PC-3 (cell line): Measurements from ENCODE around the gene WDSUB1. TPM values are rescaled to one million over a fixed set of nuclear protein-coding genes. Genes with fewer than 3 reads are reported as not detected.

Experiments used
- ATAC-seq: fragments of 200-7000 bp; cut with Tn5 transposase; 2 replicates; pipeline ENCODE4 v1.9.1; 2020; ENCODE audit warnings: mild to moderate bottlenecking, moderate library complexity
- BruUV-seq: library from RNA; stranded (reverse); fragments of 400-500 nt; replicated peaks from 2 replicates; lab custom pipeline; 2021; lab: Mats Ljungman, UMichigan
- CTCF ChIA-PET: fragments of 300-600 bp; sonication (Branson Sonifier 250); formaldehyde crosslinking; loops from one replicate; lab custom pipeline; 2022; ENCODE audit warnings: antibody characterized with exemption; lab: Charles Lee
- POLR2A ChIA-PET: fragments of 300-600 bp; sonication (Branson Sonifier 250); formaldehyde crosslinking; loops from one replicate; lab custom pipeline; 2022; ENCODE audit warnings: antibody characterized with exemption; ENCODE audit not compliant: unreplicated experiment; lab: Charles Lee
- DNase-seq: peaks from one replicate; pipeline ENCODE4 v3.0.0-alpha.2; 2015
- H2AFZ ChIP-seq: fragments of 300-600 bp; sonication (generic); 2 replicates; pipeline ENCODE4 v1.6.0; 2016; ENCODE audit warnings: antibody characterized with exemption, low read length
- H3F3A ChIP-seq: fragments of 300-600 bp; sonication (generic); one replicate; pipeline ENCODE4 v1.6.0; 2017; ENCODE audit warnings: antibody characterized with exemption, low read length, control low read depth, mild to moderate bottlenecking; ENCODE audit not compliant: unreplicated experiment
- H3K27ac ChIP-seq: fragments of 300-600 bp; sonication (generic); 2 replicates; pipeline ENCODE4 v1.5.1; 2016; ENCODE audit warnings: mild to moderate bottlenecking, low read length
- H3K27me3 ChIP-seq: fragments of 300-600 bp; sonication (generic); 2 replicates; pipeline ENCODE4 v1.6.1; 2016; ENCODE audit warnings: low read length, mixed read lengths
- H3K36me3 ChIP-seq: fragments of 300-600 bp; sonication (generic); 2 replicates; pipeline ENCODE4 v1.6.1; 2016; ENCODE audit warnings: low read depth, mixed run types, low read length, mixed read lengths
- H3K4me1 ChIP-seq: fragments of 300-600 bp; sonication (generic); 2 replicates; pipeline ENCODE4 v1.5.1; 2016; ENCODE audit warnings: low read length; ENCODE audit not compliant: insufficient read depth
- H3K4me2 ChIP-seq: fragments of 300-600 bp; sonication (generic); 2 replicates; pipeline ENCODE4 v1.6.0; 2016; ENCODE audit warnings: low read length
- H3K4me3 ChIP-seq: fragments of 300-600 bp; sonication (generic); 2 replicates; pipeline ENCODE4 v1.5.1; 2016; ENCODE audit warnings: mild to moderate bottlenecking, low read length, mixed read lengths
- H3K79me2 ChIP-seq: fragments of 300-600 bp; sonication (generic); 2 replicates; pipeline ENCODE4 v1.6.1; 2017; ENCODE audit warnings: low read length, mixed read lengths
- H3K9ac ChIP-seq: fragments of 300-600 bp; sonication (generic); 2 replicates; pipeline ENCODE4 v1.6.0; 2016; ENCODE audit warnings: mild to moderate bottlenecking, low read length
- H3K9me2 ChIP-seq: fragments of 300-600 bp; sonication (generic); replicated peaks from 2 replicates; pipeline ENCODE4 v1.6.1; 2016; ENCODE audit warnings: mixed run types, low read length, mixed read lengths
- H3K9me3 ChIP-seq: fragments of 300-600 bp; sonication (generic); 2 replicates; pipeline ENCODE4 v1.6.1; 2016; ENCODE audit warnings: low read length, mixed read lengths
- H4K20me1 ChIP-seq: fragments of 300-600 bp; sonication (generic); 2 replicates; pipeline ENCODE4 v1.6.1; 2016; ENCODE audit warnings: low read length, mixed read lengths
- CTCF ChIP-seq: fragments of 300-600 bp; sonication (generic); conservative IDR thresholded peaks from 2 replicates; pipeline ENCODE4 v1.5.1; 2017; ENCODE audit warnings: antibody characterized with exemption, low read depth, mild to moderate bottlenecking, low read length
- EZH2 ChIP-seq: fragments of 300-600 bp; sonication (generic); IDR thresholded peaks from one replicate; pipeline ENCODE4 v1.6.1; 2017; ENCODE audit warnings: antibody characterized with exemption, mild to moderate bottlenecking, low read length; ENCODE audit not compliant: unreplicated experiment
- EZH2phosphoT487 ChIP-seq: fragments of 300-600 bp; sonication (generic); IDR thresholded peaks from 2 replicates; pipeline ENCODE4 v1.6.1; 2018; ENCODE audit warnings: mild to moderate bottlenecking, antibody characterized with exemption, low read length, borderline replicate concordance
- intact Hi-C: fragments of 100-400 bp; cut with micrococcal nuclease; formaldehyde crosslinking; loops from 2 replicates; pipeline ENCODE4 v1.9.0; 2023
- total RNA-seq: library from RNA; depleted of rRNA; stranded (reverse); fragments of >200 nt; gene quantifications from 2 replicates; pipeline ENCODE4 v1.2.3, GENCODE V29; 2014

WDSUB1 gene
- total RNA-seq, 1 experiment from 2014 or later = 6.6 TPM

DNA sequence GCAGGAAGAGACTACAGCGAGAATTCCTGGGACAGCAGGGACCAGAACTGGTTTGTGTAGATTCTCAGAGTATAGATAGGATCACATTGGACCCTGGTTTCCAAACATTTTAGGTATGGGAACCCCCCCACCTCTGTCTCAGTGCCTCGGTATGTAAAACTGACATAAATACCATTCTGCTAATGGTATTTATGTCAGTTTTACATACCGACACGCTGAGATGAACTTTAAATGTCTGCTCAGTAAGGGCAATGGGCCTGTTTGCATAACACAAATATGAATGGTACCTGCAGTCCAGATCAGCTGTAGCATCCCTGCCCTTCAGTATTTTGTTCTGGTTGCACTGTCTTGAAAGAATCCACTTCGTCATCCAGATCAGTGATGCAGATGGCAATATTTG lies 73.2 kb downstream of the WDSUB1 start:
- Histone ChIP-seq H3K27me3 (no peaks in the 10 kb centered on the region), H3K9me2 (no peaks in the 10 kb centered on the region), H3K9ac (no peak overlapping the region), H3K27ac (no peak overlapping the region), H3K79me2 (no peaks in the 10 kb centered on the region), H3K4me3 (no peak overlapping the region), H3K36me3 (peaks cover 2% of the 10 kb centered on the region), H3K4me2 (no peak overlapping the region), H3F3A (no peaks in the 10 kb centered on the region), H2AFZ (no peak overlapping the region), H3K9me3 (no peaks in the 10 kb centered on the region), H4K20me1 (no peaks in the 10 kb centered on the region), H3K4me1 (no peaks in the 10 kb centered on the region)
- POLR2A ChIA-PET = no interaction called here
- TF ChIP-seq CTCF = no peak
- no peak for ATAC-seq
- intact Hi-C loops = no loop called here
- BruUV-seq = no TSS peak
- no peak for DNase-seq
- CTCF ChIA-PET = no interaction called here

GRCh38 chr2:159211447-159212396 lies 74.8 kb downstream of the WDSUB1 start:
- ChIA-PET POLR2A (no interaction called here), CTCF (no interaction called here)
- no peak overlapping the region for H3K4me2 ChIP-seq
- H3K9me2 ChIP-seq = no peaks in the 10 kb centered on the region
- no peaks in the 10 kb centered on the region for H3K27me3 ChIP-seq
- H3K4me3 ChIP-seq = no peak overlapping the region
- H3K9ac ChIP-seq = no peak overlapping the region
- DNase-seq (no peak), ATAC-seq (no peak)
- H4K20me1 ChIP-seq = no peaks in the 10 kb centered on the region
- no peaks in the 10 kb centered on the region for H3K9me3 ChIP-seq
- no peak overlapping the region for H2AFZ ChIP-seq
- no peaks in the 10 kb centered on the region for H3K79me2 ChIP-seq
- BruUV-seq = no TSS peak
- H3K4me1 ChIP-seq = no peaks in the 10 kb centered on the region
- intact Hi-C loops = no loop called here
- H3F3A ChIP-seq = no peaks in the 10 kb centered on the region
- TF ChIP-seq EZH2phosphoT487 = no peak
- no peak for TF ChIP-seq CTCF
- no peak for TF ChIP-seq EZH2
- H3K27ac ChIP-seq = no peak overlapping the region
- H3K36me3 ChIP-seq = peaks cover 2% of the 10 kb centered on the region
